HFF-Myc (cell line): Measurements from ENCODE around the gene FAR2.

Source experiments
- DNase-seq: peaks from one replicate; pipeline ENCODE4 v3.0.0-alpha.2; 2011; ENCODE audit warnings: low read depth; ENCODE audit errors: extremely low read depth
- H3K4me3 ChIP-seq: replicated peaks from 2 replicates; pipeline ENCODE4 v1.5.1; 2011; ENCODE audit warnings: low read depth, mild to moderate bottlenecking, control low read depth, low read length
- CTCF ChIP-seq: IDR thresholded peaks from 2 replicates; pipeline ENCODE4 v1.5.1; 2012; ENCODE audit warnings: mild to moderate bottlenecking, low read depth, low read length, control low read depth; ENCODE audit errors: missing control alignments

FAR2 gene

GRCh38 chr12:29216797-29217575 is 67.9 kb downstream of the FAR2 start:
- no peak overlapping the region for H3K4me3 ChIP-seq
- DNase-seq: no peak
- TF ChIP-seq CTCF: no peak

- no peak overlapping the region for H3K4me3 ChIP-seq
- TF ChIP-seq CTCF: no peak
- no peak for DNase-seq
These were observed 71.7 kb downstream of the FAR2 start for GRCh38 chr12:29220632-29221336.

DNA sequence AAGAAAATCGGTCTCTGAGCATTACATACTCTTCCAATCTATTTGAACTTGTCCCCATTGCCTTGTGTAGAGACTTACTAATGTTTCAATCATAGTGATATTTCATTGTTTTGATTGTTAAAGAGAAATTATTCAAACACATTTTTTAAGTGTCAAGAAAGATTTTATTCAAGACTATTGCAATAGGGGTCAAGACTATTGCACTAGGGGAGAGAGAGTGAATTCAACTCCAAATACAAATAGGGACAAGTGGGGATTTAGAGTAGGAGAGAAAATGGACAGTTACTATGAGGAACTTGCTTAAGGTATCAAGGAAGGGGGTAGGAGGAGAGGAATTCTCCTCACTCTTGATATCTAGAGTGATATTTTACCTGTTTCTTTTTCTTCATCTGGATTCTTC is 73.1 kb downstream of the FAR2 start:
- no peak for DNase-seq
- H3K4me3 ChIP-seq: no peak overlapping the region
- TF ChIP-seq CTCF: no peak

DNA sequence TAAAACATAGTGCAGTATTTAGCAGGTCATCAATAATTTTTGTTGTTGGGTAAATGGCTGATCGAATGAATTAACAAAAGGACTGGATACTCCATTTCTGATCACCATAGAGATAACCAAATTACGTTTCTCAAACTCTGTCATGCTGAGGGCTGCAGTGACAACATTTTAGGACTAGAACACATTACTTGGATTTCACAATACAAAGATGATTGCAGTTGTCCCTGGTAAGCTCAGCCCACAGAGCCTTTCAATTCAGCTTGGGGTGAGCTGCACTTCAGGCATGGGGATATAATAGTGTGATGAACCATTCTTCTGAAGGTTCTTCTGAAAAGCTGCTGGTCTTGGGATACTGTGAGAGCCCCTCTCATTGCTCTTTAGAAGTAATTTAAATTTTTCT is 74.3 kb downstream of the FAR2 start:
- TF ChIP-seq CTCF: no peak
- DNase-seq: no peak
- no peak overlapping the region for H3K4me3 ChIP-seq

DNA sequence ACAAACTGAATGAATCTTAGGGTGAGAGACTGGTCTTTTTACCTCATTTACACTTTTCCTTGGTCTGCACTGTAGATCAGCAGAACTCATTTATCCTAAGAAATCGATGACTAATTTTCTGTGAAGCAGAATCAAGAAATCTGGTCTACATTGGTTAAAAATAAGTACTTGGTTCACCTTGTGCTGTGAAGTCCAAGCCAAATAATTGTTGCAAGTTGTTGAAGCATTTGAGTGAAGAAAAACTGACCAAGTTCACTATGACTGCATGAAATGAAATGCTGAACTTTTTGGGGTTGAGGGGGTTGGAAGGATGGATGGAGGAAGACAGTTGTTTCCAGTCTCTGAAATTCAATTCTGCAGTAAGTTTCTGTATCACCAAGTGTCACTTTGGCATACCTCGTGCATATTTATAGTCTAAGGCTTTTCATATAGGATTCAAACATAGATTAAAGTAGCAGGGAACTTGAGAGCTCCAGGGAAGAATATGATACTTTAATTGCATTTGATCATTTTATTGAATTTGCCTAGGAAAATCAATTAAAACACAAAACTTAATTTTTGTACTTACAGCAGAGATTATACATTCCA is 75.0 kb downstream of the FAR2 start:
- TF ChIP-seq CTCF: no peak
- H3K4me3 ChIP-seq: no peak overlapping the region
- no peak for DNase-seq

DNA sequence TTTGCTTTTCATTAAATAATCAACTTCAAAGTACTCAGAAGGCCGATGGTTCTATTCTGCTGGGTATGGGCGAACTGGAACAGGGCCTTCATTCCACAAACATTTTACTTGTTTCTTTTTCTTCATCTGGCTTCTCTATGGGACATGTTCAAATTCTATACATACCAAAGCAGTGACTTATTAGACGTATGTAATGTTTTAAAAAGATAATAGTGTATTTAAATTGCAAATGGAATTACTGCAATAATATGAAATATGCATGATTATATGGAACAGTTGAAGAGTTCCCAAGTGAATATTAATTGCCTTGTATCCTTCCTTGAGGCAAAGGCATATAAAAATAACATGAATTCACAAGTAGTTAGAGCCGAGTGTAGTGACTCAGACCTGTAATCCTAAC is 75.5 kb downstream of the FAR2 start:
- no peak for DNase-seq
- no peak for TF ChIP-seq CTCF

More for the DNA sequence above, 75.5 kb downstream of the FAR2 start:
- H3K4me3 ChIP-seq: no peak overlapping the region
